ENCODE results near the gene KBTBD8. TPM values are rescaled to one million over a fixed set of nuclear protein-coding genes. Genes with fewer than 3 reads are reported as not detected.

KBTBD8 gene
- total and polyA plus RNA-seq, 2 of the 8 experiments (the other 6 are each of a cell fraction or from before 2014, with no cell fraction given), result 3.2 to 23.9 TPM

DNA sequence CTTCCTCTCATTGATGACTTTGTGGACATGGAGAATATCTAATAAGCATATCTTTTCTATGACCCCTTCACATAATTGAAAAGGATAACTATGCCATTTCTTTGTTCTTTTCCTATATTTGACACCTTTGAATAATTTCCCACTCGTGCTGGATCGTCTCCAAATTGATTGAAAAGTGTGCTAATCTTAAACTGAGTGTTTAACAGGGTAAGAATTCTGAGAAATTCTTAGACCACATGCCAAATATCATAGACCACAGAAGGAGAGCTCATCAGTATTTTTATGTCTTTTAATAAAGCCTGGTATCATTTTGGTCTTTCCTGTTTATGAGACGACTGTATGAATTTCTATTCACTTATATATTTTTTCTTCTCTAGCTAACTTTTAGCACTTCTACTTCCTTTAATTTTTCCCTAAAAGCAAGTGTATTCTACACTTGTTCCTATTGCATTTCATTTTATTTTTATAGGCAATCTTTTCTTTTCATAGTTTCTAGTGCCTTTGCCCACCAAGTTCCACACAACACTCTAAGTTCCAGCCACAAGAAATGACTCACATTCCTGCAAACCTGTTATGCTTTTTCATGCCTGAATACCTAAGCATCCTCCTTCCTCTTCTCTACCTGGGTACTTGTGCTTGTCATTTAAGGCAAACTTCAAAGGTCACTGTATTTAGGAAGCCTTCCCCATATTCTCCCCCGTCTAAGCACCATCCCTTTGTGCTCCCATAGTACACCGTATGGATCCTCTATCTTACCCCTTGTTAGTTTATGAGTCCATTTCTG lies 30.1 kb downstream of the KBTBD8 start:
- H3K9ac ChIP-seq (replicated peaks in 1 of 4; ENCODE audit: extremely low read depth in 1 of 4, low read depth in 3 of 4, low read length in 3 of 4), result no peak overlapping the region
- ChIA-PET CTCF (ENCODE audit: partially characterized antibody) (no interaction called here), POLR2A (ENCODE audit: partially characterized antibody) (no interaction called here)
- H4K8ac ChIP-seq (ENCODE audit: extremely low read depth, insufficient read depth, low read length), result no peak overlapping the region
- H3K27me3 ChIP-seq (replicated peaks in 1 of 4; ENCODE audit: control insufficient read depth in 3 of 4, extremely low read depth in 1 of 4, insufficient read depth in 3 of 4, low read length in 3 of 4), result no peaks in the 10 kb centered on the region
- H3K14ac ChIP-seq (ENCODE audit: insufficient read length), result no peak overlapping the region
- H2BK15ac ChIP-seq (ENCODE audit: low read length), result no peak overlapping the region
- H3K23me2 ChIP-seq (ENCODE audit: low read depth, low read length), result no peaks in the 10 kb centered on the region
- FAIRE-seq (no peak), DNase-seq (ENCODE audit: low read depth in 1 of 2, low spot score in 2 of 2) (no peak)
- no peak overlapping the region for H2AFZ ChIP-seq (ENCODE audit: low read length)
- no peaks in the 10 kb centered on the region for H3K79me1 ChIP-seq (ENCODE audit: low read depth, low read length)
- no peak overlapping the region for H3K27ac ChIP-seq (ENCODE audit: low read depth, low read length)
- no peaks in the 10 kb centered on the region for H3K79me2 ChIP-seq (ENCODE audit: control insufficient read depth in 1 of 2, insufficient read depth in 2 of 2, low read length in 2 of 2)
- H3K36me3 ChIP-seq (ENCODE audit: control insufficient read depth in 2 of 4, insufficient read depth in 4 of 4, low read length in 3 of 4), result no peaks in the 10 kb centered on the region
- no peak overlapping the region for H4K5ac ChIP-seq (ENCODE audit: insufficient read length, low read depth, low read length)
- no peak overlapping the region for H2BK20ac ChIP-seq (ENCODE audit: low read length)
- no peak for TF ChIP-seq SIRT6 (IDR thresholded peaks at IDR 0.05; ENCODE audit: low read length)
- TF ChIP-seq KDM1A (IDR thresholded peaks at IDR 0.05; ENCODE audit: borderline replicate concordance, low read length), result no peak
- TF ChIP-seq HDAC2 (IDR thresholded peaks at IDR 0.05; ENCODE audit: borderline replicate concordance in 1 of 2, low read depth in 2 of 2, low read length in 2 of 2), result no peak
- no peak for TF ChIP-seq SUZ12 (IDR thresholded peaks at IDR 0.05; ENCODE audit: low read length)
- TF ChIP-seq NRF1 (IDR thresholded peaks at IDR 0.05; ENCODE audit: low read depth, low read length), result no peak
- TF ChIP-seq CREB1 (IDR thresholded peaks at IDR 0.05), result no peak
- no peak for TF ChIP-seq POLR2AphosphoS5 (IDR thresholded peaks at IDR 0.05; ENCODE audit: low read depth, low read length)
- no peak for TF ChIP-seq SIN3A (conservative IDR thresholded peaks at IDR 0.05 in 1 of 2, IDR thresholded peaks at IDR 0.05 in 1 of 2; ENCODE audit: low read depth in 1 of 2, low read length in 2 of 2)
- TF ChIP-seq ASH2L (IDR thresholded peaks at IDR 0.05; ENCODE audit: low read length), result no peak
- TF ChIP-seq SP4 (IDR thresholded peaks at IDR 0.05; ENCODE audit: low read length), result no peak
- no peak overlapping the region for H4K91ac ChIP-seq (replicated peaks; ENCODE audit: insufficient read length, low read length)
- no peak overlapping the region for H3K4me3 ChIP-seq (ENCODE audit: extremely low read depth in 1 of 4, insufficient read depth in 2 of 4, low read depth in 3 of 4, low read length in 4 of 4)
- no peak overlapping the region for H3K18ac ChIP-seq (ENCODE audit: extremely low read depth, low read length)
- H3K23ac ChIP-seq (ENCODE audit: insufficient read length), result no peak overlapping the region
- no peak overlapping the region for H2AK5ac ChIP-seq (ENCODE audit: low read depth, low read length)
- no peak overlapping the region for H3K56ac ChIP-seq (replicated peaks; ENCODE audit: insufficient read length, low read depth, low read length)
- H3K9me3 ChIP-seq (ENCODE audit: insufficient read depth in 2 of 2, low read depth in 1 of 2, low read length in 1 of 2), result no peaks in the 10 kb centered on the region
- H4K20me1 ChIP-seq (replicated peaks in 1 of 2; ENCODE audit: control insufficient read depth in 1 of 2, insufficient read depth in 2 of 2, low read length in 2 of 2), result no peaks in the 10 kb centered on the region
- no peak overlapping the region for H2BK120ac ChIP-seq (replicated peaks; ENCODE audit: low read depth, low read length)
- H2BK5ac ChIP-seq (ENCODE audit: low read depth, low read length), result no peak overlapping the region
- no peak overlapping the region for H2BK12ac ChIP-seq (ENCODE audit: low read depth, low read length)
- no peak overlapping the region for H3K4me2 ChIP-seq (ENCODE audit: insufficient read depth in 1 of 2, low read depth in 2 of 2, low read length in 2 of 2)
- WGBS, 2 experiments (ENCODE audit: extremely low coverage in 1 of 2, insufficient coverage in 1 of 2, insufficient read length in 1 of 2, insufficient replicate concordance in 2 of 2, low coverage in 1 of 2, low lambda C conversion rate in 2 of 2, missing lambda C conversion rate in 1 of 2), result 93% methylated on average over 5 of the region's 5 CpGs; no CpG with 5 or more reads in 1 of the 2 experiments
- peaks cover 0 to 2% (median 0%) of the 10 kb centered on the region in 4 experiments; a peak in 1 of 7 replicates for H3K4me1 ChIP-seq (replicated peaks in 1 of 4; ENCODE audit: control insufficient read depth in 3 of 4, insufficient read depth in 4 of 4, low read length in 3 of 4)
- no peak overlapping the region for H3K4ac ChIP-seq (replicated peaks; ENCODE audit: insufficient read length, low read depth, low read length)
